ENCODE data around the gene MINDY4.

Gene MINDY4

GRCh38 chr7:30920584-30921539 lies 149.6 kb downstream of the MINDY4 start:
- no peak for DNase-seq

- DNase-seq = no peak
Measured at GRCh38 chr7:30921540-30922401, 150.6 kb downstream of the MINDY4 start.

GRCh38 chr7:30922596-30922995 lies 151.4 kb downstream of the MINDY4 start:
- DNase-seq = no peak

GRCh38 chr7:30923009-30923773 lies 152.0 kb downstream of the MINDY4 start:
- DNase-seq = no peak

GRCh38 chr7:30923774-30924413 lies 152.7 kb downstream of the MINDY4 start:
- DNase-seq = no peak

- no peak for DNase-seq
Measured at GRCh38 chr7:30924624-30925023, 153.4 kb downstream of the MINDY4 start.

- DNase-seq = no peak
Measured at GRCh38 chr7:30925117-30925516, 153.9 kb downstream of the MINDY4 start.

GRCh38 chr7:30925913-30926312 lies 154.7 kb downstream of the MINDY4 start:
- no peak for DNase-seq

GRCh38 chr7:30926313-30926712 lies 155.1 kb downstream of the MINDY4 start:
- DNase-seq = no peak

GRCh38 chr7:30927040-30927439 lies 155.8 kb downstream of the MINDY4 start:
- DNase-seq = no peak

GRCh38 chr7:30927559-30927958 lies 156.3 kb downstream of the MINDY4 start:
- no peak for DNase-seq

- DNase-seq = no peak
Measured at GRCh38 chr7:30928254-30928872, 157.1 kb downstream of the MINDY4 start.

- DNase-seq = no peak
Measured at GRCh38 chr7:30929686-30930085, 158.5 kb downstream of the MINDY4 start.

GRCh38 chr7:30930621-30931020 lies 159.4 kb downstream of the MINDY4 start:
- no peak for DNase-seq

- DNase-seq = no peak
Measured at GRCh38 chr7:30931161-30931928, 160.1 kb downstream of the MINDY4 start.

- DNase-seq = no peak
Measured at GRCh38 chr7:30931929-30932540, 160.8 kb downstream of the MINDY4 start.

- DNase-seq = no peak
Measured at GRCh38 chr7:30932562-30932961, 161.3 kb downstream of the MINDY4 start.

GRCh38 chr7:30933124-30933974 lies 162.1 kb downstream of the MINDY4 start:
- no peak for DNase-seq

GRCh38 chr7:30934225-30934624 lies 163.0 kb downstream of the MINDY4 start:
- DNase-seq = no peak

All from AML-193 (cell line).